COLO668 (cell line): ENCODE measurements around the gene APLP1.
"Not testable (repeated sequence)": the region's sequence is repeated elsewhere in the genome, so short reads cannot be mapped to it uniquely, and the experiment has no call there.

Experiments used
- DNase-seq: peaks from one replicate; lab custom pipeline; 2025; ENCODE audit not compliant: unreplicated experiment; lab: John Stamatoyannopoulos, UW

The APLP1 gene

GRCh38 chr19:35903550-35904179, 35.3 kb downstream of the APLP1 start:
- peak; percentile 69 for DNase-seq

- DNase-seq, result no peak
Measured at GRCh38 chr19:35904311-35905068, 36.1 kb downstream of the APLP1 start.

GRCh38 chr19:35905178-35905727, 36.9 kb downstream of the APLP1 start:
- no peak for DNase-seq

- DNase-seq, result no peak
Measured at GRCh38 chr19:35907377-35907745, 39.0 kb downstream of the APLP1 start.

GRCh38 chr19:35908010-35908441, 39.7 kb downstream of the APLP1 start, which contains the start of gene TYROBP:
Gene TYROBP (minus strand): TSS chr19:35908295. CDS start chr19:35908228, 67 bp downstream.
- no peak for DNase-seq

- no peak for DNase-seq
Measured at GRCh38 chr19:35908973-35909683, 40.8 kb downstream of the APLP1 start.

- no peak for DNase-seq
Measured at GRCh38 chr19:35909684-35910035, 41.3 kb downstream of the APLP1 start.

GRCh38 chr19:35910355-35910754, 42.0 kb downstream of the APLP1 start:
- not testable (repeated sequence) for DNase-seq

- no peak for DNase-seq
Measured at GRCh38 chr19:35911173-35911572, 42.8 kb downstream of the APLP1 start.

- DNase-seq, result no peak
Measured at GRCh38 chr19:35911790-35912189, 43.4 kb downstream of the APLP1 start.

GRCh38 chr19:35913589-35913988, 45.2 kb downstream of the APLP1 start:
- no peak for DNase-seq

- no peak for DNase-seq
Measured at GRCh38 chr19:35915443-35915842, 47.1 kb downstream of the APLP1 start.

- DNase-seq, result no peak
Measured at GRCh38 chr19:35919306-35919705, 50.9 kb downstream of the APLP1 start.

- DNase-seq, result no peak
Measured at GRCh38 chr19:35921012-35921411, 52.6 kb downstream of the APLP1 start.

- DNase-seq, result no peak
Measured at GRCh38 chr19:35925501-35925900, 57.1 kb downstream of the APLP1 start.

GRCh38 chr19:35928507-35928906, 60.1 kb downstream of the APLP1 start:
- DNase-seq, result no peak
